Measurements from ENCODE around the gene BID.

BID gene

GRCh38 chr22:17739196-17739975 lies 34.9 kb downstream of the BID start:
- H4K20me1 ChIP-seq (ENCODE audit: insufficient read depth, low read length) = peaks cover 39% of the 10 kb centered on the region
- no peaks in the 10 kb centered on the region for H3K9me3 ChIP-seq (ENCODE audit: insufficient read depth, low read length, severe bottlenecking)
- H3K36me3 ChIP-seq (ENCODE audit: insufficient read depth, low read length) = peaks cover 85% of the 10 kb centered on the region
- no peak overlapping the region for H3K27ac ChIP-seq (ENCODE audit: low read length)
- H3K9ac ChIP-seq (ENCODE audit: low read depth, low read length) = no peak overlapping the region
- peaks cover 33% of the 10 kb centered on the region for H3K79me2 ChIP-seq (ENCODE audit: insufficient read depth, low read length)
- TF ChIP-seq EZH2 (IDR thresholded peaks at IDR 0.05; ENCODE audit: borderline replicate concordance, low read depth, low read length, severe bottlenecking) = no peak
- no peak for TF ChIP-seq CTCF (IDR thresholded peaks at IDR 0.05; ENCODE audit: borderline replicate concordance, extremely low read depth, low read length, poor library complexity, severe bottlenecking)
- H3K4me2 ChIP-seq (ENCODE audit: insufficient read depth, low read length) = no peak overlapping the region
- no peaks in the 10 kb centered on the region for H3K4me1 ChIP-seq (ENCODE audit: insufficient read depth, low read length)
- no peak overlapping the region for H2AFZ ChIP-seq (ENCODE audit: low read depth, low read length)
- H3K4me3 ChIP-seq (ENCODE audit: low read depth in 1 of 2, low read length in 2 of 2) = no peak overlapping the region
- no peaks in the 10 kb centered on the region for H3K27me3 ChIP-seq (ENCODE audit: insufficient read depth, low read length, poor library complexity)
- no peak for ATAC-seq (ENCODE audit: insufficient read depth, low read depth)
- no peak for DNase-seq

GRCh38 chr22:17738386-17739128 lies 35.7 kb downstream of the BID start:
- H3K9ac ChIP-seq (ENCODE audit: low read depth, low read length) = no peak overlapping the region
- H3K27ac ChIP-seq (ENCODE audit: low read length) = no peak overlapping the region
- no peak overlapping the region for H3K4me3 ChIP-seq (ENCODE audit: low read depth in 1 of 2, low read length in 2 of 2)
- H4K20me1 ChIP-seq (ENCODE audit: insufficient read depth, low read length) = peaks cover 31% of the 10 kb centered on the region
- H3K36me3 ChIP-seq (ENCODE audit: insufficient read depth, low read length) = peaks cover 85% of the 10 kb centered on the region
- ATAC-seq (ENCODE audit: insufficient read depth, low read depth) (no peak), DNase-seq (no peak)
- H3K4me2 ChIP-seq (ENCODE audit: insufficient read depth, low read length) = no peak overlapping the region
- no peaks in the 10 kb centered on the region for H3K4me1 ChIP-seq (ENCODE audit: insufficient read depth, low read length)
- TF ChIP-seq EZH2 (IDR thresholded peaks at IDR 0.05; ENCODE audit: borderline replicate concordance, low read depth, low read length, severe bottlenecking) = no peak
- TF ChIP-seq CTCF (IDR thresholded peaks at IDR 0.05; ENCODE audit: borderline replicate concordance, extremely low read depth, low read length, poor library complexity, severe bottlenecking) = no peak
- H3K79me2 ChIP-seq (ENCODE audit: insufficient read depth, low read length) = peaks cover 25% of the 10 kb centered on the region
- H3K27me3 ChIP-seq (ENCODE audit: insufficient read depth, low read length, poor library complexity) = no peaks in the 10 kb centered on the region
- no peaks in the 10 kb centered on the region for H3K9me3 ChIP-seq (ENCODE audit: insufficient read depth, low read length, severe bottlenecking)
- H2AFZ ChIP-seq (ENCODE audit: low read depth, low read length) = no peak overlapping the region

GRCh38 chr22:17734187-17734586 lies 40.1 kb downstream of the BID start:
- H3K9ac ChIP-seq (ENCODE audit: low read depth, low read length) = no peak overlapping the region
- no peak for TF ChIP-seq EZH2 (IDR thresholded peaks at IDR 0.05; ENCODE audit: borderline replicate concordance, low read depth, low read length, severe bottlenecking)
- no peak for TF ChIP-seq CTCF (IDR thresholded peaks at IDR 0.05; ENCODE audit: borderline replicate concordance, extremely low read depth, low read length, poor library complexity, severe bottlenecking)
- H3K79me2 ChIP-seq (ENCODE audit: insufficient read depth, low read length) = no peaks in the 10 kb centered on the region
- H3K27ac ChIP-seq (ENCODE audit: low read length) = no peak overlapping the region; the same call in 1 of the 2 replicates
- peaks cover 8% of the 10 kb centered on the region; the same call in 1 of the 2 replicates for H4K20me1 ChIP-seq (ENCODE audit: insufficient read depth, low read length)
- H3K4me2 ChIP-seq (ENCODE audit: insufficient read depth, low read length) = no peak overlapping the region
- no peak overlapping the region for H3K4me3 ChIP-seq (ENCODE audit: low read depth in 1 of 2, low read length in 2 of 2)
- H2AFZ ChIP-seq (ENCODE audit: low read depth, low read length) = no peak overlapping the region
- H3K36me3 ChIP-seq (ENCODE audit: insufficient read depth, low read length) = peaks cover 91% of the 10 kb centered on the region
- ATAC-seq (ENCODE audit: insufficient read depth, low read depth) (peak; percentile 59), DNase-seq (no peak)
- no peaks in the 10 kb centered on the region for H3K9me3 ChIP-seq (ENCODE audit: insufficient read depth, low read length, severe bottlenecking)
- H3K4me1 ChIP-seq (ENCODE audit: insufficient read depth, low read length) = no peaks in the 10 kb centered on the region
- H3K27me3 ChIP-seq (ENCODE audit: insufficient read depth, low read length, poor library complexity) = no peaks in the 10 kb centered on the region
